Stimulated activated CD8-positive, alpha-beta memory T cell treated with anti-CD3 and anti-CD28 coated beads, Interleukin-12 subunit alpha, Interleukin-12 subunit beta, amount 100 ng/mL, for 1 hour (primary cell): Measurements from ENCODE around the gene GPR61.

ENCODE experiments used
- DNase-seq: peaks from one replicate; pipeline ENCODE4 v3.0.0-alpha.2; 2020; ENCODE audit warnings: low read depth

GPR61 gene

DNA sequence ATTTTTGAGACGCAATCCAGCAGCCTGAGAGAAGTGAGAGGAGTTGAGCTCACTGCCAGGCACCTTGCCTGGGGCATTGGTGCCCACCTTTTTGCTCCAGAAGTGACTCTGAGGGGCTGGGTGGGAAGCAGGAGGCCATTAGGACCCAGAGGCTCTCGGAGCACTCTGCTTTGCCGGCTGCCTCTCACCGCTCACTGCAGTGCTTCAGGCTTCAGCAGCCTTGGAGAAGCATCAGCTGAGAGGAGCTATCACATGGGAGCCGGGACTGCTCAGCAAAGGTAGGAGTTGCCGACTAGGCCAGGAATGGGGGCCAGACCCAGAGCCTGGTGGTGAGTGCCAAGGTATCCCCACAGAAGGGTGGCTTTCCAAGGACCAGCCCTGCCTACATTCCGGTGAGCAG is at the start of gene GPR61:
GPR61 (plus strand) TSS at position 197 of the 400 bp plus-strand sequence. CDS start 3,151 bp downstream, outside the sequence.
- DNase-seq = no peak

DNA sequence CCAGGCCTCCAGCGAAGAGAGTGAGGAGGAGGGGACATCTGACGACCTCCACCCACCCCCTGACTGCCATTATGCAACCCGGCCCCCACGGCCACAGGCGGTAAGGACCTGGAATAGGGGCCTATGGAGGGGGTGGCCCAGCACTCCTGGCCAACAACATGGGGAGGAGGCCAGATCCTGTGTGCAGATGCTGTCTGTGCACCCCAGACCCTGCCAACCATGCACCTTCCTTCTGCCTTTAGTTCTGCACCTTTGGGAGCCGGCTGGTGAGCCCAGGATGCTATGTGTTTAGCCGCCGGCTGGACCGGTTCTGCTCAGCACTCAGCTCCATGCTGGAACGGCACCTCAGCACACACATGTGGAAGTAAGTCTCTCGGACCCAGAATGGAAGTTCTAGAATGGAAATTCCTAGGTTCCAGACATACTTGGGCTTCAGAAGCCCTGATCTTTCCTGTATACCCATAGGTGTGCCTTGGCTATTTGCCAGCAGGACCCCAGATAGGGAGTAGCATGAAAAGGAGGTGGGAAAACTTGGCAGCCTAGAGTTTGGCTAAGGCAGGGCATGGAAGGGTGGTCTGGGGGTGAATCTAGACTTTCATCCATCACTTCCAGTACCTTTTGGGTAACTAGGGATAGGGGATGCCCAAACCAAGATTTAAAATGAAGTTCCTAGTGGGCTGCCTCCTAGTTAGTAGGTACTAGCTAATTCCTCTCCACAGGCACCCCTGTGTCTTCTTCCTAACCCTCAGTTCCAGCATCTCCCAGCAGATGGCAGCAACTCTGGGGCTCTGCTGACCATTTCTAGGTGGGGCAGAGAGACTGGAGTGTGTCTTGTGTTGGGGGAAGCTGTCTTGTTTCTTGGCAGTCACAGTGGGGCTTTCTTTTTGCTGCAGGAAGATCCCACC is 49.4 kb upstream of the GPR61 start:
- DNase-seq = peak; percentile 60

- no peak for DNase-seq
These were observed 48.8 kb upstream of the GPR61 start for GRCh38 chr1:109490934-109491302.

DNA sequence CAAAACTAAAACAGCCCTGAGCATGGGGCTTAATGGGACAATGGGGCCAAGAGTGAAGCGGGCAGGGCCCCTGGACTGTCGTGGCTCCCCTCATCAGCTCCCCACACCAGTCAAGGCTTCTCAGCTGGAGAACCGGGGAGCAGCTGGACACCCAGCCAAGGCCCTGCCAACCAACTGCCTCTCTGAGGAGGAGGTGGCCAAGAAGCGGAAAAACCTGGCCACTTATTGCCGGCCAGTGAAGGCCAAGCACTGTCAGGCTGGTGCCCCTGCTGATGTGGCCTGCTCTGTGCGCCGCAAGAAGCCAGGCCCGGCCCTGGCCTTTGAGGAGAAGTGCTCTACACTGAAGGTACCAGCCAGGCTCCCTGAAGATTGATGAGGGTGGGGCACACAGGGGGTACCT is 48.3 kb upstream of the GPR61 start:
- no peak for DNase-seq

GRCh38 chr1:109492779-109493178 is 46.9 kb upstream of the GPR61 start:
- no peak for DNase-seq

DNA sequence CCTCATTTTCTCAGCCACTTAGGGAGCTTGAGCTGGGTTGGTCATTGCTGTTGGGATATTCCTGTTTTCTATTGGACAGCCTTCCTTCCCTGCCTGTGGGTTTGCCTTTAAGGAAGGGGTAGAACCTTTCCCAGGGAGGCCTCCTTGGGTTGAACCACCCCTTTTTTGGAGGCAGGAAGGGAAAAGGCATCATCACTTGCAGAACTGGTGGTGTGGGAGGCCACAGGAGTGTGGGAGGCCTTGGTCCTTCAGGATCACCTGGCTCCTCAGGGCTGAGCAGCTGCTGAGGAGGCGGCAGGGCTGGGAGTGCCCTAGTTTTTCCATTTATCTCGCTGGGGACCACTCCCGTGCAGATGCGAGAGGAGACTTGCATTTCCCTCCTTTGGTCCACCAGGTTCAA is 46.4 kb upstream of the GPR61 start:
- no peak for DNase-seq

DNA sequence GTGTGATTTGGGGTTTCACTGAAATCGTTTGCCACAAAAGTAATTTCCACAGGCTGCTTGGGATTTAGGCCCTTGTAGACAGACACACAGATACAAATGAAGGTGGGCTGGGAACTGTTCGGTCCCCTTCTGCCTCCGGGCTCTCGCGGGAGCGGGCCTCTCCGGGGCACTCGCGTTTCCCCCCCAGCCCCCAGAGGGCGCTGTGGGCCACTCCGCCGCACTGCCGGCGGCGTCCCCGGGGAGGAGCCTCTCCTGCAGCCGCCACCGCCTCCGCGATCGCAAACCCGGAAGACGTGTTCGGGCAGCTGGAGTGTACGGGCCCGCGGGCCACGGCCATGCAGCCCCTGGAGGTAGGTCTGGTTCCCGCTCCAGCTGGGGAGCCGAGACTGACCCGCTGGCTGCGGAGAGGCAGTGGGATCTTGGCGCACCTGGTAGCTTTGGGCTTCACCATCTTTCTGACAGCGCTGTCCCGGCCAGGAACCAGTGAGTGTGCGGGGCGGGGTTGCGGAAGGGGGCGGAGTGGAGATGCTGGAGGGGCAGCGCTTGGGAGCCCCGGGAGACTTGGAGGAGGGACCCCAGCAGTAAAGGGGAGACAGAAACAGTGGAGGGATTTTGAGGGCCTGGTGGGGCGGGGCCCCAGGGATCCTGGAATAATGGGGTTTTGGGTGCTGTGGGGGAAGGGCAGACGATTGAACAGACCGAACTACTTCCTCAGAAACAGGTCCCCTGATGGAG is 45.7 kb upstream of the GPR61 start, which contains the start of gene CYB561D1:
CYB561D1 (plus strand) TSS at position 290 of the 735 bp plus-strand sequence; CDS start at position 336, 46 bp downstream.
- DNase-seq = peak; percentile 78

GRCh38 chr1:109495738-109496137 is 43.9 kb upstream of the GPR61 start:
- DNase-seq = no peak

DNA sequence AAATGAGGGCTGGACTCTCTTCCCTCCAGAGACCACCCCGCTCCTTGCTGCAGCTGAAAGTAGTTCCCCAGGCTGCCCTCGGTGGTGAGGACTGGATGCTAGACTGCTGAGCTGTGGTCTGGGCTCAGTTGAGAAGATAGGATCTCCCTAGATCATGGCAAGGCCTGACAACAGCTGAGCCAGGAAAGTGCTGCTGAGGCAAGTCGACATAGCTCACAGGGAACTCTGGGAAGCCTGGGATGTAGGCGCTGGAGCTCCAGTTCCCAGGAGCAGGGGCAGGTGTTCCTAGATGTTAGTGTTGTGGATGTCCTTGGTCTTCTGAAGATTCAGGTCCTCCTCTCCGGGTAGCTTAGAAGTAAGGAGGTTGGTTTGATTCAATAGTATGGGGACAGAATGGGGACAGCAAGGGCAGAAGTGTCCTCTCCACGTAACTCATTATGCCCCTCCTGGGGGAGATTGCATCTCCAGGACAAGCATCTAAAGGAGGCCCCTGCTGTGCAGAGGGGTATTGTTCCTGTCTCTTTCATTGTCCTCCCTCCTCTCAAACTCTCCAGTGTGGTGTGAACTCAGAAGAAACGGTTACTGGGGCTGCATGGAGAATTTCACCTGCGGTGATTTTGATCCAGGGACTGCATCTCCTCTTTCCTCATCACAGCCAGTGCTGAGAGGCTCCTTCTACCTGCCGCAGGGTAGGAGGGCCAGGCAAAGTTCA is 42.1 kb upstream of the GPR61 start:
- no peak for DNase-seq

GRCh38 chr1:109498161-109498801 is 41.4 kb upstream of the GPR61 start:
- no peak for DNase-seq

- DNase-seq = no peak
These were observed 40.6 kb upstream of the GPR61 start for GRCh38 chr1:109499081-109499480.

DNA sequence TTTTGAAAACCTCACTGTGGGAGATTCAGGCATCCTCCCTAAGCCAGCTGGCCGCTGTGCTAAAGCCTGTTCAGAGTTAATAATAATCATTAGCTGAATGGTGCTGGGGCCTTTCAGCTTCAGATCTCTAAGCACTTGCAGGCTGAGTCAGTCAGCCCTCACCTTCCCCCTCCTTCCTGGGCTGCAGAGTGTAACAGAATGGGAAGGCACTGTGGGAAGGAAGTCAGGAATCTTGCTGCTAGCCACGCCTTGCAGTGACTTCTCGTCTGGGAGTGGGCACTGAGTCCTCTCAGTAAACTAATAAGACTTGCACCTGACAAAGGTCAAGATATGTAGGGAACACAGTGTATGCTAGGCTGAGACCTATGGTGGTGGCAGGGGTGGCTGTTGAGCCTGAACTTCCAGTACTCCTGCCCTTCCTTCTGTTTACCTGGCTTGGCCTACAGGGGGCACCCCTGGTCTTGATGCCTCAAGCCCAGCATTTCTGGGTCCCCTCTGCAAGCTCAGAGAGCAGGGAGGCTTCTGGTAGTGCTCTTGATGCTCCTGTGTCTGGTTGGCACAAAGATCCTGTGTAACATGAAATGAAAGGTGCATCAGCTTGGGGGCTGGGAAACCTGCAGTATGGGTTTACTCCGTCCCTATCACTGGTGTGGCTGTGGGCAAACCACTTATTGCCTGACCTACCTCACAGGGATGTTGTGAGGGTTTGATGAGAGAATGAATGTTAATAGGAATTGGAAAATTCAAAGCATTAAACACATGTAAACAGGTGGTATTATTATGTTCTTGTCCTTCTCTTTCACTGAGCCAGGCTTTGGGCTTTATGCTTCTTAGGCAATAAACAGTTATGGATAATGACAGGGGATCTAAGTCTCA is 39.8 kb upstream of the GPR61 start:
- DNase-seq = peak; percentile 30

DNA sequence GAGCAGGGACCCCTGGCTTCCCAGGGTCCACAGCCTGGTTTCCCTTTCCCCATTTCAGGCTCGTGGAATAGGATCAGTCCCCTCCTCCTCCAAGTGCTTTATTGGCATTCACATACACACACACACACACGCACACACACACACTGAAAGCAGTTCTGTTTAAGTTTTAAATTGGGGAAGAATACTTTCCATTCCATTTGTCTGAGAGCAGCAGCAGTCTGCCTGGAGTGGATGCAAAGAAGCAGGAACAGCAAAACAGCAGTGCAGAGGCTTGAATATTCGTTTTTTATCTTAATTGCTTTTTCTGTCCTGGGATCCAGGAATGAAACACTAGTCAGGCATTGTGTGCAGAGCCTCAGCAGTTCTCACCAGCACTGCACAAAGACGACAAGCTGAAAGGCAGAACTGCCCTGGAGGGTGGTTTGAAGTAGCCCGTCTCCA is 38.7 kb upstream of the GPR61 start:
- DNase-seq = no peak

GRCh38 chr1:109501644-109502363 is 37.9 kb upstream of the GPR61 start:
- no peak for DNase-seq

DNA sequence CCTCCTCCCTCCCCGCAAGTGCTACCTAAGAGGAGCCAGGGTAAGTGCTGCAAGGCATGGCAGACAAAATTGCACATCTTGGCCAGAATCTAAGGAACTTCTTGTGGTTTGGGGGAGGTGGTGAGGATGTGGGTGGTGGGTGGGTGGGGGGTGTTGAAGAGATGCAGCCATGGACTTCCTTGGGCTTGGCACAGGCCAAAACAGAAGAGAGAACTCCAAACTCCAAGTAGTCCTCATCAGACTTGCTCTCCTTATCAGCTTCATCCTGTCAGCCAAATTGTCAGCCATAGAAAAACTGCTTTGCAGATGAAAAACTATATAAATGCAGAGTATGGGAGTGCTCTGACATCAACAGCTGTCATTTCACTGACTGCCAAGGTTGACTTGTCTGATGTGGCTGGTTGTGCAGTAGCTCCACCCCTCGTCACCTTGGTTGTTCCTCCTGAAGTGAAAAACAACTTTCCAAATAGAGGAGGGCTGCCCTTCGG is 37.3 kb upstream of the GPR61 start:
- DNase-seq = peak; percentile 32

DNA sequence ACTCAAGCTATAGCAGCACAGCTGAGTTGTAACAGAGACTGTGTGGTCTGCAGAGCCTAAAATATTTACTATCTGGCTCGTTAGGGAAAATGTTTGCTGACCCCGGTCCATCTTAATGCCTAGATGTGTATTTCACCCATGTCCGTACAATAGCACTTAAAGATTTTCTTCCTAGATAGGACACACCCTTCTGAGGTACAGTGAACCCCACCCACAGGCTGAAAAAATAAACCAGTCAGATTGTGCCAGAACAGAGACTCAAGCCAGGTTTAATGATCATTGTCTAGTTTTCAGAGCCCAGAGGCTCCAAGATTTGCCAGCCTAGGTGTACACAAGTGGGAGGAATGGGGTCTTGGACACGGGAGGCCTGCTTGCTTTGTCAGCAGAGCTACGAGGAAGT is 35.7 kb upstream of the GPR61 start:
- DNase-seq = no peak

GRCh38 chr1:109504974-109505373 is 34.7 kb upstream of the GPR61 start:
- no peak for DNase-seq

GRCh38 chr1:109508001-109508872 is 31.4 kb upstream of the GPR61 start:
- no peak for DNase-seq

- no peak for DNase-seq
These were observed 30.8 kb upstream of the GPR61 start for GRCh38 chr1:109508873-109509175.
